Gastrocnemius medialis (tissue), 4 donors: Measurements from ENCODE around the gene KHNYN. TPM values are rescaled to one million over a fixed set of nuclear protein-coding genes. Genes with fewer than 3 reads are reported as not detected.

Experiments used
- ATAC-seq, 2 donors: fragments of 150-250 bp; one replicate each; pipeline ENCODE4 v1.9.1; 2016
- DNase-seq, 2 donors: peaks; one replicate each; pipeline ENCODE4 v3.0.0-alpha.2; 2019
- H3K27ac ChIP-seq, 4 donors: fragments of 200-600 bp; sonication (generic); 1 replicate in 1 of 4; 2 replicates in 3 of 4; pipeline ENCODE4 v1.5.1; 2016 to 2018; ENCODE audit warnings: mild to moderate bottlenecking in 2 of 4, moderate library complexity in 1 of 4
- H3K27me3 ChIP-seq, 3 donors: fragments of 200-600 bp; sonication (generic) in 2 of 3; 1 replicate in 1 of 3; 2 replicates in 2 of 3; pipeline versions ENCODE4 v1.5.1 to v1.6.0; 2016 to 2019; ENCODE audit warnings: mild to moderate bottlenecking in 1 of 3, moderate library complexity in 1 of 3
- H3K36me3 ChIP-seq, 2 donors: fragments of 200-600 bp; sonication (generic) in 1 of 2; one replicate each; pipeline ENCODE4 v1.5.1; 2017 to 2018
- H3K4me1 ChIP-seq, 2 donors: fragments of 200-600 bp; sonication (generic) in 1 of 2; one replicate each; pipeline ENCODE4 v1.5.1; 2016 to 2017; ENCODE audit warnings: mild to moderate bottlenecking in 2 of 2
- H3K4me3 ChIP-seq, 4 donors: fragments of 200-600 bp; sonication (generic) in 3 of 4; 1 replicate in 1 of 4; 2 replicates in 3 of 4; pipeline ENCODE4 v1.5.1; 2016 to 2019; ENCODE audit warnings: mild to moderate bottlenecking in 2 of 4
- H3K9me3 ChIP-seq, 3 donors: fragments of 200-600 bp; sonication (generic) in 2 of 3; 1 replicate in 1 of 3; 2 replicates in 2 of 3; pipeline ENCODE4 v1.5.1; 2016 to 2019
- CTCF ChIP-seq, 5 experiments: fragments of 450-650 bp in 3 of 5; fragments of 200-600 bp in 2 of 5; sonication (generic) in 2 of 5; IDR thresholded peaks in 4 of 5; conservative IDR thresholded peaks in 1 of 5; 1 replicate in 4 of 5; 2 replicates in 1 of 5; pipeline ENCODE4 v1.5.1; 2016 to 2019; ENCODE audit warnings: antibody characterized with exemption in 5 of 5, mild to moderate bottlenecking in 3 of 5, moderate library complexity in 3 of 5
- POLR2A ChIP-seq, 2 donors: fragments of 450-650 bp; IDR thresholded peaks; one replicate each; pipeline ENCODE4 v1.6.1; 2017; ENCODE audit warnings: antibody characterized with exemption in 2 of 2, mild to moderate bottlenecking in 2 of 2, moderate library complexity in 2 of 2
- in situ Hi-C, 4 donors: fragments of 200-750 bp; cut with MboI; loops; one replicate each; pipeline versions ENCODE4 v1.15.0 to v1.8.0; 2017; ENCODE audit warnings: low sequenced_read_pairs in 4 of 4
- intact Hi-C: fragments of 100-400 bp; cut with DNase I; formaldehyde crosslinking; loops from one replicate; pipeline ENCODE4 v1.15.1; 2023; ENCODE audit warnings: low total_unique reads
- total RNA-seq, 4 donors: library from RNA; depleted of rRNA; stranded (reverse); fragments of >200 nt; gene quantifications; one replicate each; pipeline versions ENCODE4 v1.1.0 to v1.2.3, GENCODE V29; 2016

Gene KHNYN
- total RNA-seq, 4 donors from 2014 or later, result 35.1 to 50.5 (median 44.7) TPM

- no peak for TF ChIP-seq POLR2A (IDR thresholded peaks at IDR 0.05)
- Histone ChIP-seq H3K9me3 (no peaks in the 10 kb centered on the region), H3K36me3 (no peaks in the 10 kb centered on the region), H3K4me3 (peak overlapping the region in 3 of 4 donors; percentile 57 to 60 (median 57)), H3K27ac (peak overlapping the region; percentile 55 to 73 (median 70)), H3K4me1 (peaks cover 6 to 14% of the 10 kb centered on the region in 2 donors), H3K27me3 (peaks cover 0 to 10% (median 1%) of the 10 kb centered on the region in 3 donors)
- intact Hi-C loops, result no loop called here
- in situ Hi-C loops, result no loop called here
- no peak for ATAC-seq
- no peak for DNase-seq
These were observed 32.0 kb upstream of the KHNYN start for GRCh38 chr14:24397639-24398292.

- H3K4me1 ChIP-seq, result peaks cover 8 to 19% of the 10 kb centered on the region in 2 donors
- no peaks in the 10 kb centered on the region for H3K9me3 ChIP-seq
- DNase-seq (no peak), ATAC-seq (no peak)
- TF ChIP-seq CTCF (IDR thresholded peaks at IDR 0.05 in 4 of 5, conservative IDR thresholded peaks at IDR 0.05 in 1 of 5) (no peak), POLR2A (IDR thresholded peaks at IDR 0.05) (no peak)
- in situ Hi-C loops (no loop called here), intact Hi-C loops (no loop called here)
- peaks cover 0 to 10% (median 0%) of the 10 kb centered on the region in 3 donors for H3K27me3 ChIP-seq
- peak overlapping the region; percentile 55 to 73 (median 70) for H3K27ac ChIP-seq
- peak overlapping the region; percentile 57 to 69 (median 58) for H3K4me3 ChIP-seq
- no peaks in the 10 kb centered on the region for H3K36me3 ChIP-seq
These were observed 31.5 kb upstream of the KHNYN start for GRCh38 chr14:24398293-24398652.

- intact Hi-C loops, result no loop called here
- DNase-seq, result no peak
- peak; percentile 50 to 68 for ATAC-seq
These were observed 30.9 kb upstream of the KHNYN start, which contains the start of gene NYNRIN for GRCh38 chr14:24398653-24399446. TSS of gene NYNRIN (plus strand) at chr14:24399003. CDS start at chr14:24399247, 244 bp downstream.

GRCh38 chr14:24399447-24399822 lies 30.3 kb upstream of the KHNYN start:
- intact Hi-C loops (no loop called here), in situ Hi-C loops (no loop called here)
- Histone ChIP-seq H3K36me3 (no peaks in the 10 kb centered on the region), H3K27me3 (peaks cover 0 to 10% (median 0%) of the 10 kb centered on the region in 3 donors), H3K27ac (peak overlapping the region; percentile 55 to 73 (median 70)), H3K9me3 (no peaks in the 10 kb centered on the region), H3K4me1 (peaks cover 12 to 27% of the 10 kb centered on the region in 2 donors), H3K4me3 (peak overlapping the region; percentile 57 to 69 (median 58))
- no peak for ATAC-seq
- TF ChIP-seq POLR2A (IDR thresholded peaks at IDR 0.05) (no peak), CTCF (IDR thresholded peaks at IDR 0.05 in 4 of 5, conservative IDR thresholded peaks at IDR 0.05 in 1 of 5) (no peak)
- DNase-seq, result no peak

More at GRCh38 chr14:24398653-24399446, 30.9 kb upstream of the KHNYN start, which contains the start of gene NYNRIN:
- in situ Hi-C loops, result no loop called here
- peak within 1 kb of the TSS; percentile 55 to 73 (median 70) for H3K27ac ChIP-seq
- no peaks in the 10 kb centered on the region for H3K36me3 ChIP-seq
- no peak for TF ChIP-seq CTCF (IDR thresholded peaks at IDR 0.05 in 4 of 5, conservative IDR thresholded peaks at IDR 0.05 in 1 of 5)
- no peak for TF ChIP-seq POLR2A (IDR thresholded peaks at IDR 0.05)
- peaks cover 12 to 24% of the 10 kb centered on the region in 2 donors for H3K4me1 ChIP-seq
- peaks cover 0 to 10% (median 0%) of the 10 kb centered on the region in 3 donors for H3K27me3 ChIP-seq
- H3K4me3 ChIP-seq, result peak within 1 kb of the TSS; percentile 57 to 69 (median 58)
- no peaks in the 10 kb centered on the region for H3K9me3 ChIP-seq
